Measurements from ENCODE around the gene AUTS2.

DNA sequence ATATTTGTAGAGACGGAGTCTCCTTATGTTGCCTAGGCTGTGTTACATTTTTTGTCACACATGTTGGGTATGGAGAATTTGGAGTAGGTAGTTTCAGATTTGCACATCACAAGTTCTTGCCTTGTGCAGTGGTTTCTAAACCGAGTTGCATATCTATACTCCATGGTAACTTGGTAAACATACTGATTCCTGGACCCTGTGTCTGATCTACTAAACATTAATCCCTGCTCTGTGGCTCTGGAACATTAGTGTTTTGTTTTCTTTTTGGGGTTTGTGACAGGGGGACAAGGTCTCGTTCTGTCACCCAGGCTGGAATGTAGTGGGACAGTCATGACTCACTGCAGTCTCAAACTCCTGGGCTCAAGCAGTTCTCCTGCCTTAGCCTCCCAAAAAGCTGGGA is 24.7 kb downstream of the AUTS2 start:
- TF ChIP-seq, protein P1, sequence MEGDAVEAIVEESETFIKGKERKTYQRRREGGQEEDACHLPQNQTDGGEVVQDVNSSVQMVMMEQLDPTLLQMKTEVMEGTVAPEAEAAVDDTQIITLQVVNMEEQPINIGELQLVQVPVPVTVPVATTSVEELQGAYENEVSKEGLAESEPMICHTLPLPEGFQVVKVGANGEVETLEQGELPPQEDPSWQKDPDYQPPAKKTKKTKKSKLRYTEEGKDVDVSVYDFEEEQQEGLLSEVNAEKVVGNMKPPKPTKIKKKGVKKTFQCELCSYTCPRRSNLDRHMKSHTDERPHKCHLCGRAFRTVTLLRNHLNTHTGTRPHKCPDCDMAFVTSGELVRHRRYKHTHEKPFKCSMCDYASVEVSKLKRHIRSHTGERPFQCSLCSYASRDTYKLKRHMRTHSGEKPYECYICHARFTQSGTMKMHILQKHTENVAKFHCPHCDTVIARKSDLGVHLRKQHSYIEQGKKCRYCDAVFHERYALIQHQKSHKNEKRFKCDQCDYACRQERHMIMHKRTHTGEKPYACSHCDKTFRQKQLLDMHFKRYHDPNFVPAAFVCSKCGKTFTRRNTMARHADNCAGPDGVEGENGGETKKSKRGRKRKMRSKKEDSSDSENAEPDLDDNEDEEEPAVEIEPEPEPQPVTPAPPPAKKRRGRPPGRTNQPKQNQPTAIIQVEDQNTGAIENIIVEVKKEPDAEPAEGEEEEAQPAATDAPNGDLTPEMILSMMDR (IDR thresholded peaks at IDR 0.05): no peak
- TF ChIP-seq TCF7L2 (IDR thresholded peaks at IDR 0.05; ENCODE audit: low read depth, low read length): no peak
- no peak for TF ChIP-seq POLR2AphosphoS5 (IDR thresholded peaks at IDR 0.05; ENCODE audit: low read depth, low read length)
- TF ChIP-seq, protein P2, sequence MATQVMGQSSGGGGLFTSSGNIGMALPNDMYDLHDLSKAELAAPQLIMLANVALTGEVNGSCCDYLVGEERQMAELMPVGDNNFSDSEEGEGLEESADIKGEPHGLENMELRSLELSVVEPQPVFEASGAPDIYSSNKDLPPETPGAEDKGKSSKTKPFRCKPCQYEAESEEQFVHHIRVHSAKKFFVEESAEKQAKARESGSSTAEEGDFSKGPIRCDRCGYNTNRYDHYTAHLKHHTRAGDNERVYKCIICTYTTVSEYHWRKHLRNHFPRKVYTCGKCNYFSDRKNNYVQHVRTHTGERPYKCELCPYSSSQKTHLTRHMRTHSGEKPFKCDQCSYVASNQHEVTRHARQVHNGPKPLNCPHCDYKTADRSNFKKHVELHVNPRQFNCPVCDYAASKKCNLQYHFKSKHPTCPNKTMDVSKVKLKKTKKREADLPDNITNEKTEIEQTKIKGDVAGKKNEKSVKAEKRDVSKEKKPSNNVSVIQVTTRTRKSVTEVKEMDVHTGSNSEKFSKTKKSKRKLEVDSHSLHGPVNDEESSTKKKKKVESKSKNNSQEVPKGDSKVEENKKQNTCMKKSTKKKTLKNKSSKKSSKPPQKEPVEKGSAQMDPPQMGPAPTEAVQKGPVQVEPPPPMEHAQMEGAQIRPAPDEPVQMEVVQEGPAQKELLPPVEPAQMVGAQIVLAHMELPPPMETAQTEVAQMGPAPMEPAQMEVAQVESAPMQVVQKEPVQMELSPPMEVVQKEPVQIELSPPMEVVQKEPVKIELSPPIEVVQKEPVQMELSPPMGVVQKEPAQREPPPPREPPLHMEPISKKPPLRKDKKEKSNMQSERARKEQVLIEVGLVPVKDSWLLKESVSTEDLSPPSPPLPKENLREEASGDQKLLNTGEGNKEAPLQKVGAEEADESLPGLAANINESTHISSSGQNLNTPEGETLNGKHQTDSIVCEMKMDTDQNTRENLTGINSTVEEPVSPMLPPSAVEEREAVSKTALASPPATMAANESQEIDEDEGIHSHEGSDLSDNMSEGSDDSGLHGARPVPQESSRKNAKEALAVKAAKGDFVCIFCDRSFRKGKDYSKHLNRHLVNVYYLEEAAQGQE (IDR thresholded peaks at IDR 0.05; ENCODE audit: insufficient read depth in 1 of 2, low read depth in 2 of 2, low read length in 1 of 2): no peak

All from Panc1 (cell line).